ENCODE data around the gene LANCL2.
"Not testable (repeated sequence)": the region's sequence is repeated elsewhere in the genome, so short reads cannot be mapped to it uniquely, and the experiment has no call there.

LANCL2 gene

GRCh38 chr7:55386541-55386940 lies 21.4 kb downstream of the LANCL2 start:
- TF ChIP-seq CTCF (IDR thresholded peaks at IDR 0.05; ENCODE audit: borderline replicate concordance, insufficient read depth, low read depth, low read length) = no peak
- no peak overlapping the region for H3K4me3 ChIP-seq (ENCODE audit: low read depth, low read length)

- no peak overlapping the region for H3K4me3 ChIP-seq (ENCODE audit: low read depth, low read length)
- no peak for TF ChIP-seq CTCF (IDR thresholded peaks at IDR 0.05; ENCODE audit: borderline replicate concordance, insufficient read depth, low read depth, low read length)
Observed at GRCh38 chr7:55387062-55387965, 22.2 kb downstream of the LANCL2 start.

- no peak for TF ChIP-seq CTCF (IDR thresholded peaks at IDR 0.05; ENCODE audit: borderline replicate concordance, insufficient read depth, low read depth, low read length)
- no peak overlapping the region for H3K4me3 ChIP-seq (ENCODE audit: low read depth, low read length)
Observed at GRCh38 chr7:55396233-55396785, 31.2 kb downstream of the LANCL2 start.

- TF ChIP-seq CTCF (IDR thresholded peaks at IDR 0.05; ENCODE audit: borderline replicate concordance, insufficient read depth, low read depth, low read length) = no peak
Observed at GRCh38 chr7:55397617-55398016, 32.5 kb downstream of the LANCL2 start.

GRCh38 chr7:55400191-55400590 lies 35.1 kb downstream of the LANCL2 start:
- no peak overlapping the region for H3K4me3 ChIP-seq (ENCODE audit: low read depth, low read length)
- no peak for TF ChIP-seq CTCF (IDR thresholded peaks at IDR 0.05; ENCODE audit: borderline replicate concordance, insufficient read depth, low read depth, low read length)

More at GRCh38 chr7:55397617-55398016, 32.5 kb downstream of the LANCL2 start:
- H3K4me3 ChIP-seq (ENCODE audit: low read depth, low read length) = no peak overlapping the region

- H3K4me3 ChIP-seq (ENCODE audit: low read depth, low read length) = not testable (repeated sequence)
Observed at GRCh38 chr7:55402506-55402905, 37.4 kb downstream of the LANCL2 start.

- no peak overlapping the region for H3K4me3 ChIP-seq (ENCODE audit: low read depth, low read length)
- no peak for TF ChIP-seq CTCF (IDR thresholded peaks at IDR 0.05; ENCODE audit: borderline replicate concordance, insufficient read depth, low read depth, low read length)
Observed at GRCh38 chr7:55405856-55406541, 40.9 kb downstream of the LANCL2 start.

Measured in GM12875 (cell line).